ENCODE measurements around the gene ACTL7A.

ACTL7A gene

GRCh38 chr9:108880738-108881316, 18.8 kb downstream of the ACTL7A start:
- no peak overlapping the region for H3K27ac ChIP-seq
- H3K9me3 ChIP-seq (ENCODE audit: control insufficient read depth, low read length): no peaks in the 10 kb centered on the region
- no peak overlapping the region for H2AFZ ChIP-seq
- no peaks in the 10 kb centered on the region for H3K79me2 ChIP-seq
- H3K36me3 ChIP-seq (ENCODE audit: control insufficient read depth, insufficient read depth, low read length): no peaks in the 10 kb centered on the region
- H3K4me1 ChIP-seq: no peaks in the 10 kb centered on the region
- H3K4me3 ChIP-seq (ENCODE audit: low read depth, low read length): no peak overlapping the region
- H3K27me3 ChIP-seq (ENCODE audit: control insufficient read depth, insufficient read depth, low read length): no peaks in the 10 kb centered on the region
- TF ChIP-seq CTCF (IDR thresholded peaks at IDR 0.05): no peak
- no peak overlapping the region for H3K4me2 ChIP-seq (ENCODE audit: low read length)
- no peak overlapping the region for H3K9ac ChIP-seq

GRCh38 chr9:108882052-108882888, 20.2 kb downstream of the ACTL7A start:
- Histone ChIP-seq H3K79me2 (no peaks in the 10 kb centered on the region), H3K9me3 (ENCODE audit: control insufficient read depth, low read length) (no peaks in the 10 kb centered on the region), H3K36me3 (ENCODE audit: control insufficient read depth, insufficient read depth, low read length) (no peaks in the 10 kb centered on the region), H3K9ac (no peak overlapping the region), H3K4me3 (ENCODE audit: low read depth, low read length) (no peak overlapping the region), H3K4me1 (no peaks in the 10 kb centered on the region), H3K27ac (no peak overlapping the region), H2AFZ (no peak overlapping the region), H3K4me2 (ENCODE audit: low read length) (no peak overlapping the region), H3K27me3 (ENCODE audit: control insufficient read depth, insufficient read depth, low read length) (no peaks in the 10 kb centered on the region)
- no peak for TF ChIP-seq CTCF (IDR thresholded peaks at IDR 0.05)

- no peak overlapping the region for H3K4me2 ChIP-seq (ENCODE audit: low read length)
- no peak overlapping the region for H3K4me3 ChIP-seq (ENCODE audit: low read depth, low read length)
- no peaks in the 10 kb centered on the region for H3K4me1 ChIP-seq
- H3K9me3 ChIP-seq (ENCODE audit: control insufficient read depth, low read length): no peaks in the 10 kb centered on the region
- H3K27ac ChIP-seq: no peak overlapping the region
- H3K27me3 ChIP-seq (ENCODE audit: control insufficient read depth, insufficient read depth, low read length): no peaks in the 10 kb centered on the region
- no peaks in the 10 kb centered on the region for H3K36me3 ChIP-seq (ENCODE audit: control insufficient read depth, insufficient read depth, low read length)
- H3K79me2 ChIP-seq: no peaks in the 10 kb centered on the region
- no peak overlapping the region for H2AFZ ChIP-seq
- TF ChIP-seq CTCF (IDR thresholded peaks at IDR 0.05): no peak
- no peak overlapping the region for H3K9ac ChIP-seq
Measured at GRCh38 chr9:108883085-108883484, 21.0 kb downstream of the ACTL7A start.

- H3K36me3 ChIP-seq (ENCODE audit: control insufficient read depth, insufficient read depth, low read length): no peaks in the 10 kb centered on the region
- H3K4me2 ChIP-seq (ENCODE audit: low read length): no peak overlapping the region
- no peak overlapping the region for H3K27ac ChIP-seq
- H3K79me2 ChIP-seq: no peaks in the 10 kb centered on the region
- H3K9ac ChIP-seq: no peak overlapping the region
- H3K4me3 ChIP-seq (ENCODE audit: low read depth, low read length): no peak overlapping the region
- no peaks in the 10 kb centered on the region for H3K4me1 ChIP-seq
- no peak for TF ChIP-seq CTCF (IDR thresholded peaks at IDR 0.05)
- no peaks in the 10 kb centered on the region for H3K9me3 ChIP-seq (ENCODE audit: control insufficient read depth, low read length)
- no peaks in the 10 kb centered on the region for H3K27me3 ChIP-seq (ENCODE audit: control insufficient read depth, insufficient read depth, low read length)
- H2AFZ ChIP-seq: no peak overlapping the region
Measured at GRCh38 chr9:108884701-108885100, 22.6 kb downstream of the ACTL7A start.

Data from parathyroid adenoma (tissue), 2 donors.